K562 (cell line): Measurements from ENCODE around the gene NUPR1. TPM values are rescaled to one million over a fixed set of nuclear protein-coding genes. Genes with fewer than 3 reads are reported as not detected.

ENCODE experiments used
- BRD9 ChIP-seq: fragments of 450-650 bp; IDR thresholded peaks from 2 replicates; pipeline ENCODE4 v1.6.1; 2018; ENCODE audit warnings: low read depth; ENCODE audit not compliant: partially characterized antibody
- ELF2 ChIP-seq: fragments of 250-450 bp; sonication (Bioruptor Pico); IDR thresholded peaks from 2 replicates; pipeline ENCODE4 v1.5.0; 2021; ENCODE audit warnings: mild to moderate bottlenecking
- FOXJ3 ChIP-seq: sonication (generic); formaldehyde crosslinking; IDR thresholded peaks from 2 replicates; pipeline ENCODE4 v1.4.0; 2020; ENCODE audit warnings: mild to moderate bottlenecking, missing genetic modification reagents
- HDAC6 ChIP-seq: IDR thresholded peaks from 2 replicates; pipeline ENCODE4 v1.6.1; 2012; ENCODE audit warnings: low read depth, mild to moderate bottlenecking, control low read depth, inconsistent platforms, low read length, moderate library complexity
- HNRNPLL ChIP-seq: fragments of 200-400 bp; formaldehyde crosslinking; IDR thresholded peaks from 2 replicates; pipeline ENCODE4 v1.6.1; 2017; ENCODE audit warnings: low read length, low read depth, mild to moderate bottlenecking; ENCODE audit not compliant: poor library complexity, severe bottlenecking
- KHSRP ChIP-seq: fragments of 450-650 bp; IDR thresholded peaks from 2 replicates; pipeline ENCODE4 v1.6.1; 2017
- PCBP1 ChIP-seq: fragments of 200-400 bp; formaldehyde crosslinking; IDR thresholded peaks from 2 replicates; pipeline ENCODE4 v1.6.1; 2018; ENCODE audit warnings: mild to moderate bottlenecking, low read depth, low read length; ENCODE audit not compliant: poor library complexity, severe bottlenecking
- RNF2 ChIP-seq: sonication (generic); IDR thresholded peaks from 2 replicates; pipeline ENCODE4 v1.6.1; 2016
- SNRNP70 ChIP-seq: fragments of 200-400 bp; formaldehyde crosslinking; optimal IDR thresholded peaks from 2 replicates; pipeline ENCODE3; 2017; ENCODE audit warnings: low read depth, low read length
- SRSF3 ChIP-seq: fragments of 200-400 bp; formaldehyde crosslinking; IDR thresholded peaks from 2 replicates; pipeline ENCODE4 v1.6.1; 2016; ENCODE audit warnings: mild to moderate bottlenecking, low read length, moderate library complexity; ENCODE audit not compliant: insufficient read depth
- SUPT5H ChIP-seq: fragments of 450-650 bp; IDR thresholded peaks from 2 replicates; pipeline ENCODE4 v1.6.1; 2016
- TARDBP ChIP-seq: fragments of 450-650 bp; IDR thresholded peaks from 2 replicates; pipeline ENCODE4 v1.6.1; 2016
- TFAM ChIP-seq: fragments of 250-450 bp; sonication (Bioruptor Pico); conservative IDR thresholded peaks from 2 replicates; pipeline ENCODE4 v1.5.0; 2021; ENCODE audit warnings: mild to moderate bottlenecking, moderate library complexity
- ZBTB7A ChIP-seq: IDR thresholded peaks from 2 replicates; pipeline ENCODE4 v1.6.1; 2011; ENCODE audit warnings: low read depth, mild to moderate bottlenecking, low read length, moderate library complexity, borderline replicate concordance; ENCODE audit not compliant: control insufficient read depth
- polyA plus RNA-seq, 8 experiments: library from polyadenylated mRNA; depleted of rRNA in 4 of 8; stranded (reverse) in 5 of 8; unstranded in 3 of 8; fragments of >200 nt; fragmentation: Nextera tagmentation in 2 of 8; fragmentation: Illumina TruSeq in 1 of 8; extraction: Ambion mirVana in 2 of 8; extraction: Trizol in 1 of 8; gene quantifications; 2 replicates each; pipeline versions ENCODE4 v1.2.1 to v1.2.3, GENCODE V29; 2011 to 2014; ENCODE audit warnings: inconsistent platforms in 1 of 8, missing spikeins in 1 of 8
- total RNA-seq, 7 experiments: library from RNA; depleted of rRNA in 6 of 7; stranded (reverse); fragments of >200 nt in 6 of 7; fragmentation: Illumina TruSeq in 2 of 7; extraction: Trizol in 2 of 7; gene quantifications; 2 replicates each; pipeline versions ENCODE4 v1.2.1 to v1.2.3, GENCODE V29; 2011 to 2021; ENCODE audit warnings: low replicate concordance in 1 of 7
- TF ChIP-seq, protein P1 (sequence below): fragments of 250-450 bp; sonication (Bioruptor Pico); IDR thresholded peaks from 2 replicates; pipeline ENCODE4 v1.9.0; 2021; ENCODE audit warnings: mild to moderate bottlenecking
- TF ChIP-seq, protein P2 (sequence below): sonication (generic); formaldehyde crosslinking; IDR thresholded peaks from 2 replicates; pipeline ENCODE4 v1.8.1; 2023; ENCODE audit warnings: mild to moderate bottlenecking, missing genetic modification reagents, moderate library complexity
- TF ChIP-seq, protein P3 (sequence below): sonication (generic); IDR thresholded peaks from 2 replicates; pipeline ENCODE4 v1.6.1; 2016
- TF ChIP-seq, protein P4 (sequence below): fragments of 250-450 bp; sonication (Bioruptor Pico); IDR thresholded peaks from 2 replicates; pipeline ENCODE4 v1.8.0; 2022; ENCODE audit warnings: inconsistent platforms
- TF ChIP-seq, protein P5 (sequence below), 2 experiments: fragments of 450-650 bp; IDR thresholded peaks; 2 replicates each; pipeline ENCODE4 v1.6.1; 2018; ENCODE audit warnings: mild to moderate bottlenecking in 2 of 2, low read depth in 1 of 2; ENCODE audit not compliant: partially characterized antibody in 2 of 2
- TF ChIP-seq, protein P6 (sequence below): fragments of 450-650 bp; IDR thresholded peaks from 2 replicates; pipeline ENCODE4 v1.6.1; 2016; ENCODE audit warnings: low read depth, mild to moderate bottlenecking, moderate library complexity

Gene NUPR1
- total and polyA plus RNA-seq, 9 of the 15 experiments (the other 6 are each of a cell fraction or from before 2014, with no cell fraction given) = 0.07 to 1.5 (median 0.27) TPM

DNA sequence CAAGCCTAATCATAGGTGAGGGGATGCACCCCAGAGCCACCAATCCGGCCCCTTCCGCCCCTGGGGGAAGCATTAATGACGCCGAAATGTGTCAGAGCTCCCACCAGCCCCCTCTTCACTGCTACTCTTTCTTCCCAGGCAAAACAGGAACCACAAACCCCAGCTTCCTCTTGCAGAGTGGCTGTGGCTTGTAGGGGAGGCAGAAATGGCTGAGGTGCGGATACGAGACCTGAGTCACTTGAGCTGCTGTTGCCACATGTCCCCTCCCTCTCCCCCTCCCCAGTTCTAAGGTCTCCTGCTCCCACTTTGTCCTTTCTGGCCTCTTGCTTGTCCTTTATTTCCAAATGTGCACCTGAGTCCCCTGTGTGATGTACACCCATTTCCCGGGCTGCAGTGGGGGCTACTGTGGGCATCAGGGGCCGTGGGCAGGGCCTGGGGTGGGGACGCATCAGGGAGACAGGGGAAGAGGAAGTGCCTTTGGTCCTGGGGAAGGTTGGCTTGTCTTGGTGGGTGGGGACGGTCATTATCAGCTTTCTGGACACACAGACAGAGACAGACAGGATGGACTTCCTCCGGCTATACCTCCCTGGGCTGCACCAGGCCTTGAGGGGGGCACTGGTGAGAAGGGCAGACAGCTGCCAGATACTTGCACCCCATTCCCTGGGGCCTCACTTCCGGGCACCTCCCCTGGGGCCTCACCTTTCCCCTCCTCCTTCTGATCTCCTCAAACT is 44.5 kb downstream of the NUPR1 start, which contains the start of gene APOBR (continued):
- peak; percentile 38; the same call in 1 of the 2 replicates for TF ChIP-seq SUPT5H
- TF ChIP-seq, protein P1, sequence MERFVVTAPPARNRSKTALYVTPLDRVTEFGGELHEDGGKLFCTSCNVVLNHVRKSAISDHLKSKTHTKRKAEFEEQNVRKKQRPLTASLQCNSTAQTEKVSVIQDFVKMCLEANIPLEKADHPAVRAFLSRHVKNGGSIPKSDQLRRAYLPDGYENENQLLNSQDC = no peak
- TF ChIP-seq ZBTB7A = peak; percentile 60
- TF ChIP-seq SNRNP70 = no peak
- TF ChIP-seq, protein P2, sequence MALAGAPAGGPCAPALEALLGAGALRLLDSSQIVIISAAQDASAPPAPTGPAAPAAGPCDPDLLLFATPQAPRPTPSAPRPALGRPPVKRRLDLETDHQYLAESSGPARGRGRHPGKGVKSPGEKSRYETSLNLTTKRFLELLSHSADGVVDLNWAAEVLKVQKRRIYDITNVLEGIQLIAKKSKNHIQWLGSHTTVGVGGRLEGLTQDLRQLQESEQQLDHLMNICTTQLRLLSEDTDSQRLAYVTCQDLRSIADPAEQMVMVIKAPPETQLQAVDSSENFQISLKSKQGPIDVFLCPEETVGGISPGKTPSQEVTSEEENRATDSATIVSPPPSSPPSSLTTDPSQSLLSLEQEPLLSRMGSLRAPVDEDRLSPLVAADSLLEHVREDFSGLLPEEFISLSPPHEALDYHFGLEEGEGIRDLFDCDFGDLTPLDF = no peak
- no peak for TF ChIP-seq SRSF3
- TF ChIP-seq, protein P3, sequence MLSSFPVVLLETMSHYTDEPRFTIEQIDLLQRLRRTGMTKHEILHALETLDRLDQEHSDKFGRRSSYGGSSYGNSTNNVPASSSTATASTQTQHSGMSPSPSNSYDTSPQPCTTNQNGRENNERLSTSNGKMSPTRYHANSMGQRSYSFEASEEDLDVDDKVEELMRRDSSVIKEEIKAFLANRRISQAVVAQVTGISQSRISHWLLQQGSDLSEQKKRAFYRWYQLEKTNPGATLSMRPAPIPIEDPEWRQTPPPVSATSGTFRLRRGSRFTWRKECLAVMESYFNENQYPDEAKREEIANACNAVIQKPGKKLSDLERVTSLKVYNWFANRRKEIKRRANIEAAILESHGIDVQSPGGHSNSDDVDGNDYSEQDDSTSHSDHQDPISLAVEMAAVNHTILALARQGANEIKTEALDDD = no peak
- TF ChIP-seq, protein P4, sequence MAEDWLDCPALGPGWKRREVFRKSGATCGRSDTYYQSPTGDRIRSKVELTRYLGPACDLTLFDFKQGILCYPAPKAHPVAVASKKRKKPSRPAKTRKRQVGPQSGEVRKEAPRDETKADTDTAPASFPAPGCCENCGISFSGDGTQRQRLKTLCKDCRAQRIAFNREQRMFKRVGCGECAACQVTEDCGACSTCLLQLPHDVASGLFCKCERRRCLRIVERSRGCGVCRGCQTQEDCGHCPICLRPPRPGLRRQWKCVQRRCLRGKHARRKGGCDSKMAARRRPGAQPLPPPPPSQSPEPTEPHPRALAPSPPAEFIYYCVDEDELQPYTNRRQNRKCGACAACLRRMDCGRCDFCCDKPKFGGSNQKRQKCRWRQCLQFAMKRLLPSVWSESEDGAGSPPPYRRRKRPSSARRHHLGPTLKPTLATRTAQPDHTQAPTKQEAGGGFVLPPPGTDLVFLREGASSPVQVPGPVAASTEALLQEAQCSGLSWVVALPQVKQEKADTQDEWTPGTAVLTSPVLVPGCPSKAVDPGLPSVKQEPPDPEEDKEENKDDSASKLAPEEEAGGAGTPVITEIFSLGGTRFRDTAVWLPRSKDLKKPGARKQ (CRISPR knock-in tag) = no peak
- no peak for TF ChIP-seq HNRNPLL
- TF ChIP-seq, protein P5, sequence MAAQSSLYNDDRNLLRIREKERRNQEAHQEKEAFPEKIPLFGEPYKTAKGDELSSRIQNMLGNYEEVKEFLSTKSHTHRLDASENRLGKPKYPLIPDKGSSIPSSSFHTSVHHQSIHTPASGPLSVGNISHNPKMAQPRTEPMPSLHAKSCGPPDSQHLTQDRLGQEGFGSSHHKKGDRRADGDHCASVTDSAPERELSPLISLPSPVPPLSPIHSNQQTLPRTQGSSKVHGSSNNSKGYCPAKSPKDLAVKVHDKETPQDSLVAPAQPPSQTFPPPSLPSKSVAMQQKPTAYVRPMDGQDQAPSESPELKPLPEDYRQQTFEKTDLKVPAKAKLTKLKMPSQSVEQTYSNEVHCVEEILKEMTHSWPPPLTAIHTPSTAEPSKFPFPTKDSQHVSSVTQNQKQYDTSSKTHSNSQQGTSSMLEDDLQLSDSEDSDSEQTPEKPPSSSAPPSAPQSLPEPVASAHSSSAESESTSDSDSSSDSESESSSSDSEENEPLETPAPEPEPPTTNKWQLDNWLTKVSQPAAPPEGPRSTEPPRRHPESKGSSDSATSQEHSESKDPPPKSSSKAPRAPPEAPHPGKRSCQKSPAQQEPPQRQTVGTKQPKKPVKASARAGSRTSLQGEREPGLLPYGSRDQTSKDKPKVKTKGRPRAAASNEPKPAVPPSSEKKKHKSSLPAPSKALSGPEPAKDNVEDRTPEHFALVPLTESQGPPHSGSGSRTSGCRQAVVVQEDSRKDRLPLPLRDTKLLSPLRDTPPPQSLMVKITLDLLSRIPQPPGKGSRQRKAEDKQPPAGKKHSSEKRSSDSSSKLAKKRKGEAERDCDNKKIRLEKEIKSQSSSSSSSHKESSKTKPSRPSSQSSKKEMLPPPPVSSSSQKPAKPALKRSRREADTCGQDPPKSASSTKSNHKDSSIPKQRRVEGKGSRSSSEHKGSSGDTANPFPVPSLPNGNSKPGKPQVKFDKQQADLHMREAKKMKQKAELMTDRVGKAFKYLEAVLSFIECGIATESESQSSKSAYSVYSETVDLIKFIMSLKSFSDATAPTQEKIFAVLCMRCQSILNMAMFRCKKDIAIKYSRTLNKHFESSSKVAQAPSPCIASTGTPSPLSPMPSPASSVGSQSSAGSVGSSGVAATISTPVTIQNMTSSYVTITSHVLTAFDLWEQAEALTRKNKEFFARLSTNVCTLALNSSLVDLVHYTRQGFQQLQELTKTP (IDR thresholded peaks at IDR 0.05; ENCODE audit: low read depth in 1 of 2, partially characterized antibody in 2 of 2) = peak; percentile 22 to 65
- TF ChIP-seq KHSRP = no peak
- TF ChIP-seq TARDBP = no peak
- TF ChIP-seq TFAM (CRISPR knock-in tag) = no peak
- no peak for TF ChIP-seq FOXJ3
- no peak for TF ChIP-seq HDAC6
- TF ChIP-seq, protein P6, sequence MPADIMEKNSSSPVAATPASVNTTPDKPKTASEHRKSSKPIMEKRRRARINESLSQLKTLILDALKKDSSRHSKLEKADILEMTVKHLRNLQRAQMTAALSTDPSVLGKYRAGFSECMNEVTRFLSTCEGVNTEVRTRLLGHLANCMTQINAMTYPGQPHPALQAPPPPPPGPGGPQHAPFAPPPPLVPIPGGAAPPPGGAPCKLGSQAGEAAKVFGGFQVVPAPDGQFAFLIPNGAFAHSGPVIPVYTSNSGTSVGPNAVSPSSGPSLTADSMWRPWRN = no peak
- no peak for TF ChIP-seq PCBP1
- TF ChIP-seq ELF2 (CRISPR knock-in tag) = peak; percentile 31; the same call in 1 of the 2 replicates
- TF ChIP-seq BRD9 = no peak
- no peak; the same call in 1 of the 2 replicates for TF ChIP-seq RNF2
